Thyroid gland (tissue), 4 donors: Measurements from ENCODE around the gene IL12RB2. TPM values are rescaled to one million over a fixed set of nuclear protein-coding genes. Genes with fewer than 3 reads are reported as not detected.

Experiments used
- DNase-seq, 2 donors: peaks; one replicate each; pipeline ENCODE4 v3.0.0-alpha.2; 2019
- H3K27ac ChIP-seq, 3 donors: fragments of 200-600 bp; sonication (generic); 1 replicate in 2 of 3; 2 replicates in 1 of 3; pipeline ENCODE4 v1.5.1; 2016 to 2019; ENCODE audit warnings: mild to moderate bottlenecking in 1 of 3, moderate library complexity in 1 of 3
- H3K27me3 ChIP-seq: fragments of 200-600 bp; sonication (generic); one replicate; pipeline ENCODE4 v1.5.1; 2019
- H3K36me3 ChIP-seq, 2 donors: fragments of 200-600 bp; sonication (generic); one replicate each; pipeline ENCODE4 v1.5.1; 2016 to 2019
- H3K4me1 ChIP-seq, 2 donors: fragments of 200-600 bp; sonication (generic); one replicate each; pipeline ENCODE4 v1.5.1; 2017 to 2019
- H3K4me3 ChIP-seq, 3 donors: fragments of 200-600 bp; sonication (generic); replicated peaks in 1 of 3; 1 replicate in 2 of 3; 2 replicates in 1 of 3; pipeline ENCODE4 v1.5.1; 2016; ENCODE audit warnings: mild to moderate bottlenecking in 1 of 3
- H3K9me3 ChIP-seq: fragments of 200-600 bp; sonication (generic); one replicate; pipeline ENCODE4 v1.5.1; 2017
- POLR2A ChIP-seq, 2 donors: fragments of 450-650 bp; IDR thresholded peaks; one replicate each; pipeline ENCODE4 v1.6.1; 2017; ENCODE audit warnings: antibody characterized with exemption in 2 of 2, mild to moderate bottlenecking in 2 of 2, moderate library complexity in 1 of 2
- WGBS, 2 donors: methylation state at CpG; one replicate each; pipeline ENCODE4 v1.1.5; 2017; 5-methylcytosine and 5-hydroxymethylcytosine counted together
- intact Hi-C: fragments of 100-400 bp; cut with DNase I; formaldehyde crosslinking; loops from one replicate; pipeline ENCODE4 v1.15.1; 2023
- total RNA-seq, 4 donors: library from RNA; depleted of rRNA; stranded (reverse); fragments of >200 nt; gene quantifications; one replicate each; pipeline ENCODE4 v1.2.3, GENCODE V29; 2016
- TF ChIP-seq, protein P1 (sequence below), 6 experiments: fragments of 200-600 bp in 3 of 6; fragments of 450-650 bp in 3 of 6; sonication (generic) in 3 of 6; IDR thresholded peaks; one replicate each; pipeline ENCODE4 v1.5.1; 2016 to 2019; ENCODE audit warnings: antibody characterized with exemption in 6 of 6, mild to moderate bottlenecking in 2 of 6, inconsistent platforms in 1 of 6, moderate library complexity in 1 of 6

The IL12RB2 gene
- total RNA-seq, 4 donors from 2014 or later: 0.45 to 4.3 (median 0.93) TPM

DNA sequence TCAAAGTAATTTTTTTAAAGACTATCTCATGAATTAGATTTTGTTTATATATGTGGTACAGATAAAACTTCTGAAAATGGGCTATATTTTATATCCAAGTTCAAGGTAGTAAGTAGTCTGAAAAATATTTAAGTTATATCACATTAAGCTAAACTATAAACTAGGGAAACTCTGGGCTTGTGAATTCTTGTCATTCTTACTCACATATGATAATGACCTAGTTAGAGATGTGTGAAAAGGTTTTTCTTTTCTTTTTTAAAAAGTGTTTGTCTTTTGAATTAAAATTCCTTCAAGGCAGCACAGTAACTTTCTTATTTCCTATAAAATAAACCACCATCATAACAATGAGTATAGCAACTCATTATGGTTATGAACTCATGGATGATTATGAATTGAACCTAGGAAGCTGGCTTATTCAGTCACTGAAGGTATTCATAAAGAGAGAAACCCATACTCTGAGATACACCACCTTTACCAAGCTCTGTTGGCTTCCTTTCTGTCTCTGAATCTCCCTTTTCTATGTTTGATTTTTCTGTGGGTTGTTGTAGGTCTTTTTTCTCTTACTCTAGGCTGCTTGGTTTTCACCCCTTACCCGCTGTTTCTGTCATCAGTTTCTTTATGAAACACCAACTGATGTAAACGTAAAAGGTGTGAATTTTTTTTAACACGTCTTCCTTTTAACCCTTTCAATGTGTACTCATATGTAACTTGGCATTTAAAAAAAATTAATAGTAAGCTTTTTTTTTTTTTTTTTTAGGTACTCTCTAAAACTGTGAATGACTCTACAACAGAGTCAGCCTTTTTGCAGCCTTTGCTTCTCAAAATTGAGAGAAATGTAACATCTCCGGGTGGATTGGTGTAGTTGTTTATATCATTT lies 25.2 kb downstream of the IL12RB2 start:
- intact Hi-C loops: no loop called here
- Histone ChIP-seq H3K27ac (no peak overlapping the region), H3K4me1 (no peaks in the 10 kb centered on the region), H3K4me3 (no peak overlapping the region), H3K36me3 (no peaks in the 10 kb centered on the region), H3K27me3 (no peaks in the 10 kb centered on the region), H3K9me3 (no peaks in the 10 kb centered on the region)
- TF ChIP-seq, protein P1, sequence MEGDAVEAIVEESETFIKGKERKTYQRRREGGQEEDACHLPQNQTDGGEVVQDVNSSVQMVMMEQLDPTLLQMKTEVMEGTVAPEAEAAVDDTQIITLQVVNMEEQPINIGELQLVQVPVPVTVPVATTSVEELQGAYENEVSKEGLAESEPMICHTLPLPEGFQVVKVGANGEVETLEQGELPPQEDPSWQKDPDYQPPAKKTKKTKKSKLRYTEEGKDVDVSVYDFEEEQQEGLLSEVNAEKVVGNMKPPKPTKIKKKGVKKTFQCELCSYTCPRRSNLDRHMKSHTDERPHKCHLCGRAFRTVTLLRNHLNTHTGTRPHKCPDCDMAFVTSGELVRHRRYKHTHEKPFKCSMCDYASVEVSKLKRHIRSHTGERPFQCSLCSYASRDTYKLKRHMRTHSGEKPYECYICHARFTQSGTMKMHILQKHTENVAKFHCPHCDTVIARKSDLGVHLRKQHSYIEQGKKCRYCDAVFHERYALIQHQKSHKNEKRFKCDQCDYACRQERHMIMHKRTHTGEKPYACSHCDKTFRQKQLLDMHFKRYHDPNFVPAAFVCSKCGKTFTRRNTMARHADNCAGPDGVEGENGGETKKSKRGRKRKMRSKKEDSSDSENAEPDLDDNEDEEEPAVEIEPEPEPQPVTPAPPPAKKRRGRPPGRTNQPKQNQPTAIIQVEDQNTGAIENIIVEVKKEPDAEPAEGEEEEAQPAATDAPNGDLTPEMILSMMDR (IDR thresholded peaks at IDR 0.05): no peak
- no peak for TF ChIP-seq POLR2A (IDR thresholded peaks at IDR 0.05)
- no peak for DNase-seq
- 70 to 77% methylated on average over 4 of the region's 4 CpGs for WGBS, 2 donors

DNA sequence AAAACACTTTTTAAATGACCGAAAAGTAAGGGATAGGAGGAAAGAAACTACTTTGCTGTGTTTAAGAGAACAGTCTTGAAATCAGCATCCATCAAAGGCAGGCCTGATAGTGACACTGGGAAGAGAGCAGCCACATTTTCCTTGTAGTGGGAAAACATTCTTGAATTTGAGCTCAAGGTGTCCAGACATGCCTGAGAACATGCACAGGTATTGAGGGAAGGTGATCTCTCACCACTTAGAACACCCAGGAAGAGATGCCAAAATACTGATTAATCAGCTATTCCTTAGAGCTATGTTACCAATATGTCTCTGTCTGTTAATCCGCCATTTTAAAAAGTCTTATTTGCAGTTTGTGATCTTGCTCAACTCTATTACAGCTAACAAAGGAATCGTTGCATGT lies 25.9 kb downstream of the IL12RB2 start:
- TF ChIP-seq, protein P1 (IDR thresholded peaks at IDR 0.05): no peak
- TF ChIP-seq POLR2A (IDR thresholded peaks at IDR 0.05): no peak

DNA sequence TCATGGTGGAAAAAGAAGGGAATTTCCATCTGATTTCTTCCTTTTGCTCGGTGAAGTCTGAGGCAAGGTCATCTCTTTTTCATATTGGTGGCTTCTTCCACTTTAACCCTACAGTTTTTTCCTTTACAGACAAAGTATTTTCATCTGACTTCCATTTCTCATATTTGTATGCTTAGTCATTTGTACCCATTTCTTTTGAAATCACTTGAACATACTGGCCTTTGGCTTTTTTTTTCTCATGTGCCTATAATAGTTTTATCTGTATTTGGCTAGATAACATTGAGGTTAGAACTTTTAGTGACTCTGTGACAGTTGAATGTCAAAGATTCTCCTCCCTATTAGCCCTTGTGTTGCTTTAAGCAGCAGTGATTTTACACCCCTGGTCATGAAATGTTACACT lies 27.7 kb downstream of the IL12RB2 start:
- no peak overlapping the region for H3K27ac ChIP-seq
- WGBS, 2 donors: 70 to 74% methylated on average over 1 of the region's 1 CpG
- TF ChIP-seq POLR2A (IDR thresholded peaks at IDR 0.05): no peak
- TF ChIP-seq, protein P1 (IDR thresholded peaks at IDR 0.05): no peak
- no peaks in the 10 kb centered on the region for H3K27me3 ChIP-seq
- no peaks in the 10 kb centered on the region for H3K36me3 ChIP-seq
- DNase-seq: no peak
- no peak overlapping the region for H3K4me3 ChIP-seq
- no peaks in the 10 kb centered on the region for H3K4me1 ChIP-seq
- no peaks in the 10 kb centered on the region for H3K9me3 ChIP-seq
- intact Hi-C loops: no loop called here

More for the DNA sequence above, 25.9 kb downstream of the IL12RB2 start:
- H3K27me3 ChIP-seq: no peaks in the 10 kb centered on the region
- H3K9me3 ChIP-seq: no peaks in the 10 kb centered on the region
- no peak overlapping the region for H3K4me3 ChIP-seq
- H3K4me1 ChIP-seq: no peaks in the 10 kb centered on the region
- H3K27ac ChIP-seq: no peak overlapping the region
- intact Hi-C loops: no loop called here
- WGBS, 2 donors: 91 to 92% methylated on average over 3 of the region's 3 CpGs
- no peak for DNase-seq
- H3K36me3 ChIP-seq: no peaks in the 10 kb centered on the region

DNA sequence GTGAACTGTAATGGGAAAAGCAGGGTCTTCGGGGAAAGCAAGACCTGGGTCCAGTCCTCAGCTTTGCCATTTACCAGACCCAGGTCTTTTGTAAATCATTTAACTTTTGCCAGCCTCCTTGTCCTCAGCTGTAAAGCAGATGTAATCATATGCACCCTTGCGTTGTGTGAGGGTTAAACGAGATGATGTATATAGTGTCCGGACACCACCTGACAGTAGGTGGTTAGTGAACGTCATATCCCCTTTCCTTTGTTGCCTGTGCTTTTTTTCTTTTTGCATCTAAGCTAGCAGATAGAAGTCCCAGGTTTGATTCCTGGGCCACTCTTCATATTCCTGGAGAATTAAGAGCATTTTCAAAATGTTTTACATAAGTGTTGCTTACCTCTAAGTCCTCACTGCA lies 28.5 kb downstream of the IL12RB2 start:
- no peak overlapping the region for H3K4me3 ChIP-seq
- WGBS, 2 donors: 93 to 95% methylated on average over 5 of the region's 5 CpGs
- no peaks in the 10 kb centered on the region for H3K27me3 ChIP-seq
- no peak overlapping the region for H3K27ac ChIP-seq
- no peaks in the 10 kb centered on the region for H3K4me1 ChIP-seq
- TF ChIP-seq, protein P1 (IDR thresholded peaks at IDR 0.05): no peak
- TF ChIP-seq POLR2A (IDR thresholded peaks at IDR 0.05): no peak
- intact Hi-C loops: no loop called here
- no peak for DNase-seq
- H3K9me3 ChIP-seq: no peaks in the 10 kb centered on the region
- H3K36me3 ChIP-seq: no peaks in the 10 kb centered on the region

DNA sequence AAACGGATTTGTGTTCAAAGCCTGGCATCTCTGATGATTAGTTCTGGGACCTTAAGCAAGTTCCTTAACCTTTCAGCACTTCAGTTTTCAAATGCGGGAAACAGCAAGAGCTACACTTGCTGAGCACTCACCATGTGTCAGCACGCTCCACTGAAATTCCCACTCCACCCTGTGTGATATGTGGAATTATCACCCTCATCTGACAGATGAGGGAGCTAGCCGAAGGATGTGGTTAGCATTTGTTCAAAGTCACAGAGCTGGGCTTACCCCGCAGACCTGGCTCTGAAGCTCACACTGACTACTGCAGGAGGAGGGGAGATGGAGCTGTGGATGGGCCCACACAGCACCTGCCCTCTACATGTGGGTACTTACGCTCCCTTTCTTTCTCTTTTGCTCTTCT lies 29.1 kb downstream of the IL12RB2 start:
- no peak overlapping the region for H3K4me3 ChIP-seq
- H3K27me3 ChIP-seq: no peaks in the 10 kb centered on the region
- no peaks in the 10 kb centered on the region for H3K36me3 ChIP-seq
- H3K27ac ChIP-seq: no peak overlapping the region
- WGBS, 2 donors: 67 to 72% methylated on average over 6 of the region's 6 CpGs
- TF ChIP-seq, protein P1 (IDR thresholded peaks at IDR 0.05): no peak
- no peak for TF ChIP-seq POLR2A (IDR thresholded peaks at IDR 0.05)
- intact Hi-C loops: no loop called here
- DNase-seq: no peak
- H3K9me3 ChIP-seq: no peaks in the 10 kb centered on the region
- no peaks in the 10 kb centered on the region for H3K4me1 ChIP-seq
